ENCODE results near the gene DCC. TPM values are rescaled to one million over a fixed set of nuclear protein-coding genes. Genes with fewer than 3 reads are reported as not detected.

Gene DCC
- total RNA-seq, 2 experiments from 2014 or later, result not detected

- Histone ChIP-seq H3K4me1 (ENCODE audit: insufficient read depth, low read length) (no peaks in the 10 kb centered on the region), H3K27ac (ENCODE audit: low read depth in 1 of 2, low read length in 2 of 2) (no peak overlapping the region), H3K4me3 (ENCODE audit: low read length) (no peak overlapping the region), H3K27me3 (ENCODE audit: control insufficient read depth in 1 of 2, insufficient read depth in 2 of 2, low read length in 2 of 2) (no peaks in the 10 kb centered on the region), H3K9me3 (ENCODE audit: control insufficient read depth in 1 of 2, insufficient read depth in 1 of 2, low read length in 2 of 2) (no peaks in the 10 kb centered on the region), H3K36me3 (ENCODE audit: insufficient read depth, low read length) (no peaks in the 10 kb centered on the region)
- no peaks in the 10 kb centered on the region for H3K36me3 Mint-ChIP-seq (ENCODE audit: low read depth)
- no peak for TF ChIP-seq CTCF (IDR thresholded peaks at IDR 0.05)
- CTCF ChIA-PET, result no interaction called here
- no peaks in the 10 kb centered on the region for H3K4me1 Mint-ChIP-seq (ENCODE audit: low read depth)
- intact Hi-C loops (cut with DNase I, micrococcal nuclease), result no loop called here
- DNase-seq, result no peak
- no peak for ATAC-seq (ENCODE audit: poor library complexity)
- peaks cover 12% of the 10 kb centered on the region for H3K9me3 Mint-ChIP-seq
- POLR2A ChIA-PET, result no interaction called here
- H3K4me3 Mint-ChIP-seq, result no peak overlapping the region
- no peaks in the 10 kb centered on the region for H3K27me3 Mint-ChIP-seq
- no peak overlapping the region for H3K27ac Mint-ChIP-seq
Measured at GRCh38 chr18:52602820-52603219, 262.8 kb downstream of the DCC start.

GRCh38 chr18:52605345-52605744 is 265.3 kb downstream of the DCC start:
- Mint-ChIP-seq H3K27ac (no peak overlapping the region), H3K27me3 (no peaks in the 10 kb centered on the region), H3K4me3 (no peak overlapping the region), H3K4me1 (ENCODE audit: low read depth) (no peaks in the 10 kb centered on the region), H3K36me3 (ENCODE audit: low read depth) (no peaks in the 10 kb centered on the region), H3K9me3 (peaks cover 5% of the 10 kb centered on the region)
- H3K4me3 ChIP-seq (ENCODE audit: low read length), result no peak overlapping the region
- ChIA-PET CTCF (no interaction called here), POLR2A (no interaction called here)
- no peaks in the 10 kb centered on the region for H3K36me3 ChIP-seq (ENCODE audit: insufficient read depth, low read length)
- ATAC-seq (ENCODE audit: poor library complexity) (no peak), DNase-seq (no peak)
- intact Hi-C loops (cut with DNase I, micrococcal nuclease), result no loop called here
- TF ChIP-seq CTCF (IDR thresholded peaks at IDR 0.05), result no peak
- H3K9me3 ChIP-seq (ENCODE audit: control insufficient read depth in 1 of 2, insufficient read depth in 1 of 2, low read length in 2 of 2), result no peaks in the 10 kb centered on the region
- H3K4me1 ChIP-seq (ENCODE audit: insufficient read depth, low read length), result no peaks in the 10 kb centered on the region
- no peaks in the 10 kb centered on the region for H3K27me3 ChIP-seq (ENCODE audit: control insufficient read depth in 1 of 2, insufficient read depth in 2 of 2, low read length in 2 of 2)
- no peak overlapping the region for H3K27ac ChIP-seq (ENCODE audit: low read depth in 1 of 2, low read length in 2 of 2)

- ATAC-seq (ENCODE audit: poor library complexity) (no peak), DNase-seq (no peak)
- H3K27me3 ChIP-seq (ENCODE audit: control insufficient read depth in 1 of 2, insufficient read depth in 2 of 2, low read length in 2 of 2), result no peaks in the 10 kb centered on the region
- H3K9me3 ChIP-seq (ENCODE audit: control insufficient read depth in 1 of 2, insufficient read depth in 1 of 2, low read length in 2 of 2), result no peaks in the 10 kb centered on the region
- CTCF ChIA-PET, result no interaction called here
- H3K27ac ChIP-seq (ENCODE audit: low read depth in 1 of 2, low read length in 2 of 2), result no peak overlapping the region
- TF ChIP-seq CTCF (IDR thresholded peaks at IDR 0.05), result no peak
- peaks cover 5% of the 10 kb centered on the region for H3K9me3 Mint-ChIP-seq
- no peaks in the 10 kb centered on the region for H3K36me3 Mint-ChIP-seq (ENCODE audit: low read depth)
- intact Hi-C loops (cut with DNase I, micrococcal nuclease), result no loop called here
- no peaks in the 10 kb centered on the region for H3K4me1 Mint-ChIP-seq (ENCODE audit: low read depth)
- no peak overlapping the region for H3K4me3 Mint-ChIP-seq
- no peak overlapping the region for H3K27ac Mint-ChIP-seq
- no peaks in the 10 kb centered on the region for H3K27me3 Mint-ChIP-seq
- no peaks in the 10 kb centered on the region for H3K4me1 ChIP-seq (ENCODE audit: insufficient read depth, low read length)
- POLR2A ChIA-PET, result no interaction called here
- no peaks in the 10 kb centered on the region for H3K36me3 ChIP-seq (ENCODE audit: insufficient read depth, low read length)
- H3K4me3 ChIP-seq (ENCODE audit: low read length), result no peak overlapping the region
Measured at GRCh38 chr18:52607985-52608384, 268.0 kb downstream of the DCC start.
